Mesenteric fat pad (tissue), 1 donor: ENCODE data around the gene ARPP19. TPM values are rescaled to one million over a fixed set of nuclear protein-coding genes. Genes with fewer than 3 reads are reported as not detected.
"Not testable (repeated sequence)": the region's sequence is repeated elsewhere in the genome, so short reads cannot be mapped to it uniquely, and the experiment has no call there.

ENCODE experiments used
- DNase-seq: peaks from one replicate; pipeline ENCODE4 v3.0.0-alpha.2; 2020; ENCODE audit warnings: low spot score
- total RNA-seq: library from RNA; stranded (reverse); fragmentation: NEBNext Ultra II Directional; extraction: Animal tissue kit (Norgen Biotek cat#: 25700); gene quantifications from one replicate; pipeline ENCODE4 v1.2.1, GENCODE V29; 2021
- donor health status: DM: yes; HTN: yes; CAD: no.

The ARPP19 gene
- total RNA-seq, 1 donor from 2014 or later: 179 TPM

DNA sequence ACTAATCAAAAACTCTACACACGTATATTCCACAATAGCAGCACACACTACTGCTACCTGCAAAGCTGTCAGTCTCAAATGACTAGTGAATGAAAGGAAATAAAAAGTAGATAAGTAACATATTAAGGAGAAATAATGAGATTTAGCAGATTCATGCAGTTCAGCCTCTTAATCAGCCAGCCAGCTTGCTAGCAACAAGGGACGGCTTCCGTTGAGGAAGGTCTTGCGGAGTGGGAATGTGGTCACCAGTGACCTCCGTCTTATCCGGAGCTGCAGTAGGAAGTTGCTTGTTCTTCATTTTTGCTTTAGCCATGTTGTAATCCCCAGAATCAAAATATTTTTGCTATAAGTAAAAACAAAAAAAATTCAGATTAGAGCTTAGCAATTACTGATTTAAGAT lies 17.1 kb downstream of the ARPP19 start:
- no peak for DNase-seq

DNA sequence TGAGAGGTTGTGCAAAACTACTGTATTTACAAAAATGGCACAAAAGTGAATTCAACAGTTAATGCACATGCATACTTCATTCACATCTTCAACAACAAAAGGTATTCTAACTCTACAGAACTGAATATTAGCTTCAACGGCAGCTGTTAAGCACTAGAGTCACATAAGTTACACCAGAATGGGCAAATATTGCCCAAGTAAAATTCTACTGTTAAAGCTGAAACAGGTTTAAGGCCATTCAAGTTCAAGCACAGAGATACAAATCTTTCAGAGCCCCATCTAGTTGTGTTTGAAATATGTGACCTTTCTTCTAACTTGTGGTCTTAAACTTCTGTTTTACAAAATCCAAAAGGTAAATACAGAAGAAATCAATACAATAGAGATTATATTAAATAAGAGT lies 17.6 kb downstream of the ARPP19 start:
- DNase-seq: not testable (repeated sequence)

DNA sequence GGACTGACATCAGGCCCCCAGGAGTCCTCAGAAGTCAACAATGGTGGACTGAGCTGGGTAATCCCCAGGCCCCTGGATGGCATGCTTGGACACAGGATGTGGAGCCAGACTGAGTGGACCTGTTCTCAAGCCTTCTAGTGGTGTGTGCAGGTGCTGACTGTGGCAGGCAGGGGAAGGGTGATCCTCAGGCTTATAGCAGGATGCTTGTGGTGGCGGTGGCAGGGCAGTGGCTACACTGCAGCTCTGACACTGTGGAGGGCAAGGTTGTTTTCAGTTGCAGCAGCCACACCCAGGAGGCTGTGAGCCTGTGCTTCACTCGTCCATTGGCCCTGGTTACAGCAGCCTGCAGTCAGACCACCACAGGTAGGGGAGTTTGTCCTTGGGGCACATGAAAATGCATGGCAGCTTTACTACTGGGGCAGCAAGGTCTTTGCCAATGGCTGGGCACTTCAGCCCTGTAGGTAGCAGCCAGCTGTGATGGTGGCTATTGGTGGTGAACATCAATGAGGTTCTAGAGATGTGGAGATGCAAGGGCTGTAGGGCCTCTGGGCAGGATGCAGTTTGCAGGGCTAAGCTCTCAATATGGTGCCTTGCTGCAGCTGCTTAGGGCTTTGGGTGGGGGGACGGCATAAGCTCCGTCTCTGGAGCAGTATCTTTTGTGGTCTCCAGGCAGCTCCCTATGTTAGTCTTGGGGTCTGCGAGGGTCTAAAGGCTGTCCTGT lies 22.6 kb downstream of the ARPP19 start:
- no peak for DNase-seq

DNA sequence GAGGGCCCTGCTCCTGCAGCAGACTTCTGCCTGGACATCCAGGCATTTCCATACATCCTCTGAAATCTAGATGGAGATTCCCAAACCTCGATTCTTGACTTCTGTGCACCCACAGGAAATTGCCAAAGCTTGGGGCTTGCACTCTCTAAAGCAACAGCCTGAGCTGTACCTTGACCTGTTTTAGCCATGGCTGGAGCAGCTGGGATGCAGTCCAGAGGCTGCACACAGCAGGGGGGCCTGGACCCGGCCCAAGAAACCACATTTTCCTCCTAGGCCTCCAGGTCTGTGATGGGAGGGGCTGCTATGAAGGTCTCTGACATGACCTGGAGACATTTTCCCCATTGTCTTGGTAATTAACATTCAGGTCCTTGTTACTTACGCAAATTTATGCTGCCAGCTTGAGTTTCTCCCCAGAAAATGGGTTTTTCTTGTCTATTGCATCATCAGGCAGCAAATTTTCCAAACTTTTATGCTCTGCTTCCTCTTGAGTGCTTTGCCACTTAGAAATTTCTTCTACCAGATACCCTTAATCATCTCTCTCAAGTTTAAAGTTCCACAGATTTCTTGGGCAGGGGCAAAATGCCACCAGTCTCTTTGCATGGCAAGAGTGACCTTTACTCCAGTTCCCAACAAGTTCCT lies 28.3 kb downstream of the ARPP19 start:
- no peak for DNase-seq

DNA sequence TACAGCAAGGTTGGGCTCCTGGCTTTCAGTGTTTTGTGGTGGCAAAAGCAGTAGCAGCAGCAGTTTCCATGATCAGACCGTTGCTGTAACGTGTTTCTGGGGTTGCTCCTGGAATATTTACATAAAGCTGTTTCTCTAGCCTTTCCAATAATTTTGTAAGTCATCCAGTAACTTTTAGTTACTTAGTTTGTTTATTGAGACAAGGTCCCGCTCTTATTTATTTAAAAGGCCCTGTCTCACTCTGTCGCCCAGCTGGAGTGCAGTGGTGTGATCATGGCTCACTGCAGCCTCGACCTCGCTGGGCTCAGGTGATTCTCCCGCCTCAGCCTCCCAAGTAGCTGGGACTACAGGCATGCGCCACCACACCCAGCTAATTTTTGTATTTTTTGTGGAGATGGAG lies 31.4 kb downstream of the ARPP19 start:
- DNase-seq: no peak

DNA sequence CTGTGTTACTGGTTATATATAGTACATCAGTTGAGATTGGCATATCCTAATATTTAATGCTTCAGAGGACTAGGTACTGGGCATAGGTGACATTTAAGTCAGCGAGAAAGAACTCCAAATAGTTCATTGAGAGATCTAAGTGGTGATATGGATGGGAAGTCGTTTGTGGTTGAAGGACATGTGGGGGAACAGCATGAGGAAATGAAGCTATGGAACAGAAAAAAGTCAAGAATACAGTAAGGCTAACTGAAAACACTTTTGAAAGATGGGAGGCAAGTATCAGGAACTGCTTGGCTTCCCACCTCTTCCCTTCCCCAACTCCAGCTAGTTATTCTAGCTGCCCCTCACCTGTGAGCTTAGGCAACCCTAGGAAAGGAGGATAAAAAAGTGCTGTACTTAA lies 36.4 kb downstream of the ARPP19 start:
- DNase-seq: no peak

DNA sequence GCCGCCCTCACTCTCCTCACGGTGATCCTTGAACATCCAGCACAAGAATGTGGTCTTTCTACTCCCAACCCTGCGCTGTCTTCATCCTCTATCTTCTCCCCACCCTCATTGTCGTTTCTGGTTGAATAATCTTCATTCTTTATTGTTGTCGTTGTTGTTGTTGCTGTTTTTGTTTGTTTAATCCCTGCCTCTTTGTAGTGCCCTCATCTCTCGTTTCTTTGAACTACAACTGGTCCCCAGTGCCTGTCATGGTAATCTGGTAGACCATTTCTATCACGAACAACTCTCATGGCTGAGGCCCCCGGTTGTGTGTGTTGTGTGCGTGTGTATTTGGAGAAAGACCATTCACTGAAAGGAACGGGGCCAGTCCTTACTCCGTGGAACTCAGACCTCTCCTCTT lies 38.9 kb downstream of the ARPP19 start:
- no peak for DNase-seq

DNA sequence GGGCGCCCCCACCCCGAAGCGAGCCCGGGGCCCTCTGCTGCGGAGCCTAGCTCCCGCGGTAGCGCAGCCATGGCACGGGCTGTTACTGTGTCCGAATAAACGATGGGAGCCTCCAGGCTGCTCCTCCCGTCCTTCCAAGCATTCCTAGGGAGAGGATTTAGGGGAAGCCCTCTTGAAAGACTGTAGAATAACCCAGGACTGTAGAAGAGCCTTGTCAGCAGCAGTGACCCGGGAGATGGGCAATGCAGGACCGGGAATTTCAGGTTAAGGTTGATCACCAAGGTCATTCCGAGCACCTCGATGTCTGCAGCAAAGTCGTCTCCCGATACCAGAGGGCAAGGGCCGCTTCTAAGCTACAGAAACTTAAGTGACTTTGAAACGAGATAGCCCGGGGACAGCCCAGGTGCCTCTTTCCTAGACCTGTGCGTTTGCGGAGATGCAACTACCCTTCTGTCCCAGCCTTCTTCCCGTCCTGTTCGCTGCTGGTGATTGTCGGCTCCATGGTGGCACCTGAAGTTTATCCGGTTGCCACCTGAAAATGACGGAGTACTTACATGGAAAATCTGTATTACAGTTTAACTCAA lies 39.4 kb downstream of the ARPP19 start:
- DNase-seq: no peak

DNA sequence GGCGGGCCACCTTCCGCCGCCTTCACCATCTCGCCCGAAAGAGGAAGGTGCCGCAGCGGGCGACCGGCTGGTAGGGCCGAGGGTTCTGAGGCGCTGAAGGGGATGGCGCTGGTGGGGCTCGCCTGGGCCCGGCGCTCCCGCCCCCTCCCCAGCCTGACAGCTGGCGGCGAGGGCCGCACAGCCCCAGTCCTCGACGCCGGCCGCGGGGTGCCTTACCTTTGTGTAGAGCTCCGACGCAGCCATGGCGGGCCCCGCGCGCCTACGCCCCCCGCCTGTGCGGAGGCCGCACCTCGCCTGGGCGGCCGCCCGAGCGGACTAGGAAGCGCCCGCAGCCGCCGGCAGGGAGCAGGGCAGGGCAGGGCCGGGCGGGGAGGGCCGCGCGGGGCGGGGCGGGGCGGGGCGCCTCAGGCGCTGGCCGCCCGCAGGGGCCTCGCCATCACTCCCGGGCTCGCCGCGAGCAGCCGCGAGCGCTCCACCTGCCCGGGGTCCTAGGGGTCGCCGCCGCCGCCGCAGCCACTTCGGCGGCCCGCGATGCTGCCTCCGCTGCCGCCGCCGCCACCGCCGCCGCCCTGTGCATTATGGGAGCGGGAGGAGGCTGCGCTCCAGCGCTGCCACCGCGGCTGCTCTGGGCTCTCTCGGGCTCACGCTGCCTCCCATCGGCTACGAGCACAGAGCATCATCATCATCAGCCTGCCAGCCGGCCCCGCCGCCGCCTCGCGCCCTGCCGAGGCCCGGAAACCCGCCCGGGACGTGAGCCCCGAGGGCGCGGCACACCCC lies 40.1 kb downstream of the ARPP19 start, which contains the start of gene MYO5A:
MYO5A (minus strand) TSS at position 317 of the 777 bp plus-strand sequence; CDS start at position 243, 74 bp downstream.
- DNase-seq: no peak

DNA sequence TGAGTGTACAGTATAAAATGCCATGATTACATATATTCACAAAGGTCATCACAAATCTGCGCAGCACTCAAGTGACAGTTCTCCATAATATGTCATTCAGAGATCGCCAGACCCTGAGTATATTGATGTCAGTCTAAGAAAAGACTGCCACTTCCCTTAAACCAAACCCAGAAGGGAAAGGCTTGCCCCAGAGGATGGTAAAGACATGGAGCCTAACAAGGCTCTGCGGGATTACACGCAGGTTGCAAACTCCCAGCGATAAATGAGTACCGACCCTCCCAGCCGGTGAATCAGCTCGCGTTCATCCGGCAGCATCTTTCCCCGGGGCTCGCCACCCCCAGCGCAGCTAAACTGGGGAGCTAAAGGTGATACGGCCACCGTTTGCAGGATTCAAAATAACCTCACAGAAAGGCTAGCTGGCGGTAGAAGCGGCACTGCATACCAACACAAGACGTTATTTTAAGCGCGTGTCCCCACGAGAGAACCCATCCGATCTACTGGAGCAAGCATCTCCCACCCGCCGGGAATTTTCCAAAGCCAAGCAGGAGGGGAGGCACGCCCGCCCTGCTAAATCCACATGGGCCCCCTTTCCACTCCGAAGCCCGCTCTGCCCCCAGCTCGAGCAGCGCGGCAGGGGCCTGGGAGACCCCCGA lies 40.8 kb downstream of the ARPP19 start:
- no peak for DNase-seq

DNA sequence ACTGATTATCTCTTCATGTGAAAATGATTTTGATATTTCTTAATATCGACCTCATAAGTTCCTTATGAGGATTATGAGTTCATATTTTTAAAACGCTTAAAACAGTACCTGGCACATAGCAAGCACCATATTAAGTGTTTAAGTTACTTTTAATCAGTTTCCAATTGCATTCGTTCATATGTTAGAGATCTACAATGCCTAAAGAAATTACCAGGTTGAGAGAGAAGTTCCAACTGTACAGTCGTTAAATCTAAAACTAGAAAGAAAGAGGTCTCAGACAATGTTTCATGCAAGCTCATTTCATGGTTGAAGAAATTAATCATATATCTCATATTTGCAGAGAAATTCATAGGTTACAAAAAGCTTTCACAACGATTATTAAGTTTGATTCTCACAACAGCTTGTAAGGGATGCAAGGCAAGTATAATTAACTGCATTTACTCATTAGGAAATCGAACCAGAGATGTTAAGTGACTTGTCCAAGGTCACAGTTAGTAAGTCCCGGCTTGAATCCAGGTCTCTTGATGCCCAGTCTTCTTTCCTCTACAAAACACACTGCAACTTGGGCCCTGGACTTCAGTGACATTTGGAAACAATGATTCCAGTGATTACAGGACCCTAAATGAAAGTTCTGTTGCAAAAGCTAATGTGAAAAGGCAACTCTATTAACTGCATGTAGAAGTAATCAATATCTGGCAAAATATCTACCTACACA lies 41.5 kb downstream of the ARPP19 start:
- DNase-seq: no peak

DNA sequence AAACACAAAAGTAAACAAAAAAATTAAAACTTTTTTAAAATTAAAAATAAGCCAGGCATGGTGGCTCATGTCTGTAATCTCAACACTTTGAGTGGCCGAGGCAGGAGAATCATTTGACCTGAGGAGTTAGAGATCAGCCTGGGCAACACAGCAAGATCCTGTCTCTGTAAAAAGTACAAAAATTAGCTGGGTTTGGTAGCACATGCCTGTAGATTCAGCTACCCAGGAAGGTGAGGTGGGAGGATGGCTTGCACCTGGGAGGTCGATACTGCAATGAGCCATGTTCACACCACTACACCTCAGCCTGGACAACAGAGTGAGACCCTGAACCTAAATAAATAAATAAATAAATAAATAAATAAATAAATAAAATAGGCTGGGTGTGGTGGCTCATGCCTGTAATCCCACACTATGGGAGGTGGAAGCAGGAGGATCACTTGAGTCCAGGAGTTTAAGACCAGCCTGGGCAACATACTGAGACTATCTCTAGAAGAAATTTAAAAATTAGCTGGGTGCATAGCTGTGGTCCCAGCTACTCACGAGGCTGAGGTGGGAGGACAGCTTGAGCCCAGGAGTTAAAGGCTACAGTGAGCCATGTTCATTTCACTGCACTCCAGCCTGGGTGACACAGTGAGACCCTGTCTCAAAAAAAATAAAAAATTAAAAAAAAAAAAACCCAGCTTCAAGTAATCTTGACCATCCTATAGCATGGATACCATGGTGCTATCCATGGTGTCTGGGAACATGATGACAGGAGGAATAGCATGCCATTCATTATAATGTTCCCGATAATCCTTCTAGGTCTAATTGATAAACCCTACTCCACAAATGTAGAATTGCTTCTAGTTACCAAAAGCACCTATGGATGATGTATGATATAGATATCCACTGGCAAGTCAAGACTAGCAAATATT lies 44.4 kb downstream of the ARPP19 start:
- no peak for DNase-seq

DNA sequence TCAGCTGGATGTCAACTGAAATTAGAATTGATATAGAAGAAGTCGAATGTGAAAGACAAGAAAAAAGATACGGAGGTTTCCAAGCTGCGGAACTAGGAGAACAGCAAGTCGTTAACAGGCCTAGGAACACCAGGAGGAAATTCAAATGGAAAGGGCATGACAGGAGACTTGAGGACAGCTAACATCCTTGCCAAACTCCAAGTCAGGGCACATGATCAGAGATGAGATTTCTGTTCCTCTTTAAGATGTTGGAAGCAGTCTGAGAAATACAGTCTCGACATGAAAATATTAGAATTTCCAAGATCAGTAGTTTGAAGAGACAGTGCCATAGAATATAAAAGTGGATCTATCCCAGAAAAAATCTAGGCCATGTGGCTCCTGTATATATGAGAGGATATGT lies 45.2 kb downstream of the ARPP19 start:
- no peak for DNase-seq

DNA sequence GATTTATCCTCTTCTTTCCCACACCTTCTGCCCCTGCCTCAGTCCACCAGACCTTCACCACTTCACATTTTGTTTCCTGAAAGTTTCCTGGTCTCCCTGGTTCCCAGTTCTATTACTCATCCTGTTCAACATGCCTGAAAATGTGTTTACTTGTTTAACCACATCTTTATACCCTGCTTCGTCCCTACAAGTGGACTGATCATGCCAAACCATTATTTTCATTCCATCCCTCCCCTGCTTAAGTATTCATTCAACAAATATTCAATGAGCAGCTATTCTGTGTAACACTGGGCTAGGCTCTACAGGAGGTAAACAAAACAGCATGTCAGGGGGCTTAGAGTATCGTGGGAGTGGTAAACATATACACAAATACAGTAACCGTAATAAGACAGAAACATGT lies 45.6 kb downstream of the ARPP19 start:
- no peak for DNase-seq

DNA sequence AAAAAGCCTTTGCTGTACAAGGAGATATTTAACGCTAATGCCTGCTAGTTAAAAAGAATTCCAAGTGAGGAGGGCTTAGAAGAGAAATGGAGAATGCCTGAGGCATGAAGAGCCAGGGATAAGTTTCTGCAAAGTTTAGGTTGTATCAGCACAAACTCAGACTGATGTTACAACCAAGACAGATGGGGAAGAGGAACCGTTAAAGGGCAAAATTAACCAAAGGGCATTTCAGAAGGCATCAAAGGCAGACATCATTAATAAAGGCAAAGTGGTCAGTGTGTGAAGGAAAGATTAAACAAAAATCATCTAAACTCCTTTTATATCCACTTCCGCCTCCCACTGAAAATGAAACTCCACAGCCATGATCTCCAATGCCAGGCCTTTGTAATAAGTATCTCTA lies 47.1 kb downstream of the ARPP19 start:
- DNase-seq: no peak

DNA sequence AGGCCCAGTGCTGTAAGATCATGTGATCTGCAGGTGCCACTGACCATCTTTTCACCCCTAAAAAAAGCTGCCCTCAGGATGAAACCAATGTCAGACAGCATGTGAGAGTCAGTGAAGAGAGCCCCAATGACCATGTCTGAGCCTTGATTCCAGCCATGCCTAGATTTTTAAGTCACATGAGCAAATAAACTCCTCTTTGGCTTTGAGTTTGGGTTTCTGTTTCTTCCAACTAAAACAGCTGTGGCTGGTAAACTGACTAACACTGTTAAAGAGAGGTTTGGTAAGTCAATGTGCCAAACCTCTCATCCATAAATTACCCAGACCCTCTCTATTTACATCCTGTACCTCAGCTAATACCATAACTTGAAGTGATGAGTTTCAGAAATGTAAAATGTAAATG lies 48.4 kb downstream of the ARPP19 start:
- no peak for DNase-seq

DNA sequence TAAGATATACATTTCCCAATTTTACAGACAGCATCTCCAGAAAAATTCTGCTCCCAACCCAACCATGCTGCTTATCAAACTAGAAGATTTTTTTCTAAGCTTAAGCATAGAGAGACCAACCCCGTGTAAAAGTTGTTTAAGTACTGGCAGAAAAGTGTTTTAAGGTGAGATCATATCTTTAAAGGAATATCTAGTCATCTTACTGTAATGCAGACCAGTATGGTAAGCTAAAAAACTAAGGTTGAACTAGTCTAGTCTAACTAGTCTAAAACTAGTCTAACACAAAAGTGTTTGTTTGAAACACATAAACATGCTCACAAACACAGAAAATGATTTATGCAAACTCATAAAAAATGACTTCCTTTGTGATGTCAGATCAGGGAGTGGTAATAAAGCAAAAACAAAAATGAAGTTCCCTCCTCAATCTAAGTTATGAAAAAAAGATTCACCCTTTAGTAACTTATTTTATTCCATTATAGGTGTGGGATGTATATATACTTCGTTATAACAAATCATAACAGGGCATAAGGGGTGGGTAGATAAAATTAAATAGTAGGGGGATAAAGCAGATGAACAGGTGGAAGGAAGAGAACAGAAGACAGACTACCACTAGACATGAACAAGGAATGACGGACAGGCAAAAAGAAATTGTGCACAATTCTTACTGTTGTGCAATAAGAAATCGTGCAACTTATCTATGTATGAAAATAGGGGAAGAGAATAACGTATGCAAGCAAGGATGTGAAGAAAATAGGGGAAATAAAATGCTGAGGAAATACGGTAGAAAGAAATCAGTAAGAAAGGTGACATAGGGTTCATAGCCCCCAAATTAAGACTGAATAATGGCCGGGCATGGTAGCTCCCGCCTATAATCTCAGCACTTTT lies 50.1 kb downstream of the ARPP19 start:
- no peak for DNase-seq

DNA sequence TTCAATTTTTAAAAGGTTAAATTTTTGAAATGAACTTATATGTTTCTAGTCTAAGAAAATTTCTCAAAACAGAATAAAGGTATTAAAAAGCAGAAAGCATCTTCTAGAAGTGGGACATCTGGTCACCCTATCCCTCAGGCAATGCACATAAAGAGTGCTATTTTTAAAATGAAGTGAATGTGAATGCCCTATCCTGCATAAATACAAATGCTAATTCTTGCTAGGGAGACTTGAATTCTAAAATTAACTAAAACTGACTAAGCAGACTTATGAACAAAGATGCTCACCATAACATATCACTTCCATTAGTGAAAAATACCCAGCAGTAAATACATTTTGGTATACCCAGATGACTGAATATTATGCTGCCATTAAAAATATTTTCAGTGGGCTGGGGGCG lies 51.8 kb downstream of the ARPP19 start:
- no peak for DNase-seq

DNA sequence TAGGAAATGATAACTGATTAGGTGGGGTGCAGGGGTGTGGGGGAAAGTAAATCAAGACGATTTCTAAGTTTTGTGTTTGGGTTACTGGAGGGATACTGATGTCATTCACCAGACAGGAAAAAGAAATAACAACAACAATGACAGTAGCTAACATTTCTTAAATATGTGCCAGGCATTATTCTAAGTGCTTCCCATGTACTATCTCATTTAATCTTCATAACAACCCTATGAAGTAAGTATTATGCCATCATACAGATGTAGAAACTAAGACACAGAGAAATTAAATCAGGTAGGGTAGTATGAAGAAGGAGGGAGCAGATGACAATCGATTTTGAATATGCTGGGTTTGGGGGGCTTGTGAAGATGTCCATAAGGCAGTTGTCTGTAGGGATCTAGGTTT lies 53.5 kb downstream of the ARPP19 start:
- no peak for DNase-seq
